Prostate gland (tissue), 2 donors: Measurements from ENCODE around the gene RS1. TPM values are rescaled to one million over a fixed set of nuclear protein-coding genes. Genes with fewer than 3 reads are reported as not detected.

Experiments
- DNase-seq: peaks from one replicate; pipeline ENCODE4 v3.0.0-alpha.2; 2019; ENCODE audit warnings: low spot score
- H3K27ac ChIP-seq, 2 donors: fragments of 200-600 bp; sonication (generic); 2 replicates each; pipeline ENCODE4 v1.5.1; 2017 to 2019
- H3K27me3 ChIP-seq: fragments of 200-600 bp; sonication (generic); replicated peaks from 2 replicates; pipeline ENCODE4 v1.5.1; 2019; ENCODE audit not compliant: insufficient read depth
- H3K36me3 ChIP-seq, 2 donors: fragments of 200-600 bp; sonication (generic); 1 replicate in 1 of 2; 2 replicates in 1 of 2; pipeline versions ENCODE4 v1.5.1 to v1.8.1; 2017 to 2019
- H3K4me1 ChIP-seq: fragments of 200-600 bp; sonication (generic); replicated peaks from 2 replicates; pipeline ENCODE4 v1.5.1; 2019
- H3K4me3 ChIP-seq, 2 donors: fragments of 200-600 bp; sonication (generic); 2 replicates each; pipeline ENCODE4 v1.5.1; 2017 to 2019
- H3K9me3 ChIP-seq: fragments of 200-600 bp; sonication (generic); 2 replicates; pipeline ENCODE4 v1.5.1; 2017
- POLR2A ChIP-seq: fragments of 450-650 bp; IDR thresholded peaks from one replicate; pipeline ENCODE4 v1.6.1; 2016; ENCODE audit warnings: antibody characterized with exemption, mild to moderate bottlenecking
- POLR2AphosphoS5 ChIP-seq: sonication (generic); formaldehyde crosslinking; IDR thresholded peaks from one replicate; pipeline ENCODE4 v1.6.1; 2017; ENCODE audit warnings: antibody characterized with exemption
- WGBS: methylation state at CpG from one replicate; pipeline ENCODE4 v1.1.5; 2018; 5-methylcytosine and 5-hydroxymethylcytosine counted together
- intact Hi-C: fragments of 100-400 bp; cut with DNase I; formaldehyde crosslinking; loops from one replicate; pipeline ENCODE4 v1.14.2; 2022
- total RNA-seq, 2 donors: library from RNA; depleted of rRNA; stranded (reverse); fragments of >200 nt; gene quantifications; one replicate each; pipeline ENCODE4 v1.1.0, GENCODE V29; 2016
- TF ChIP-seq, protein P1 (sequence below), 4 experiments: fragments of 200-600 bp in 2 of 4; fragments of 450-650 bp in 2 of 4; sonication (generic) in 2 of 4; IDR thresholded peaks; 1 replicate in 3 of 4; 2 replicates in 1 of 4; pipeline ENCODE4 v1.5.1; 2016 to 2019; ENCODE audit warnings: antibody characterized with exemption in 4 of 4, mild to moderate bottlenecking in 2 of 4, moderate library complexity in 2 of 4

RS1 gene
- total RNA-seq, 2 donors from 2014 or later: not detected

DNA sequence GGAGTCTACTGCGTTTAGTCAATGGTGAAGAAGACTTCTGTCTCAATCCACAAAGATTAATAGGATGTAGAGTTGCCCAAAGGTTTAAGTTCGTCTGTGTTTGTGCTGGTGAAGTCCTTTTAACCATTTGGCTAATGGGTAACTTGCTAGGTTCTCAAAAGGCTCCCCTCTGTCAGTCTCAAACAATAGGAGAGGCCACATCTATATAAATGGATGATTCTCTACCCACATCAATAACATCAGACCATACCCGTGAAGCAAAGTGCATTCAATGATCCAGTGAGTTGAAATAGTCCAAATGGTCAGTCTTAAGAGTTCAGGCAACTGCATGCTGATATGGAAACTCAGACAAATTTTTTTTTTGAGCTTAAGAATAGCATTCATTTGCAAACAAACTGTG is 28.1 kb downstream of the RS1 start:
- no peak for TF ChIP-seq POLR2AphosphoS5
- TF ChIP-seq, protein P1, sequence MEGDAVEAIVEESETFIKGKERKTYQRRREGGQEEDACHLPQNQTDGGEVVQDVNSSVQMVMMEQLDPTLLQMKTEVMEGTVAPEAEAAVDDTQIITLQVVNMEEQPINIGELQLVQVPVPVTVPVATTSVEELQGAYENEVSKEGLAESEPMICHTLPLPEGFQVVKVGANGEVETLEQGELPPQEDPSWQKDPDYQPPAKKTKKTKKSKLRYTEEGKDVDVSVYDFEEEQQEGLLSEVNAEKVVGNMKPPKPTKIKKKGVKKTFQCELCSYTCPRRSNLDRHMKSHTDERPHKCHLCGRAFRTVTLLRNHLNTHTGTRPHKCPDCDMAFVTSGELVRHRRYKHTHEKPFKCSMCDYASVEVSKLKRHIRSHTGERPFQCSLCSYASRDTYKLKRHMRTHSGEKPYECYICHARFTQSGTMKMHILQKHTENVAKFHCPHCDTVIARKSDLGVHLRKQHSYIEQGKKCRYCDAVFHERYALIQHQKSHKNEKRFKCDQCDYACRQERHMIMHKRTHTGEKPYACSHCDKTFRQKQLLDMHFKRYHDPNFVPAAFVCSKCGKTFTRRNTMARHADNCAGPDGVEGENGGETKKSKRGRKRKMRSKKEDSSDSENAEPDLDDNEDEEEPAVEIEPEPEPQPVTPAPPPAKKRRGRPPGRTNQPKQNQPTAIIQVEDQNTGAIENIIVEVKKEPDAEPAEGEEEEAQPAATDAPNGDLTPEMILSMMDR (IDR thresholded peaks at IDR 0.05): no peak
- no peak for TF ChIP-seq POLR2A

DNA sequence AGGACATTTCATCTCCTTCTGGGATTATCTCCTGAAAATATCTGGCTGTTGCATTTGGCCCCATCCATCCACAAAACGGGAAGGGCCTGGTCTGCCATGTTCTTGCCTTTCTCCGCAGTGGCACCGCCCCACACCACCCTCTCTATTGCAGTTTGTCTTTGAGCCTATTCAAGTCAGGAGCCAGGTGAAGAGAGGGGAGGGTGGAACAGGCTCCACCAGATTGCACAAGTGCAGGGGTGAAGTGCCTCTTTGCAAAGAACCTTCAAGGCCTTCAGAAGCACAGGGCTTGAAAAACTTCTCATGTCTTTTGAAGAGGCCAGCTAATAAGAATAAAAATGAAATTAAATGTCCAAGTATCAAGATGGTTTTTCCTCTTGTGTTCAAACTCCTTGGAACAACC is 28.7 kb downstream of the RS1 start:
- Histone ChIP-seq H3K27me3 (no peaks in the 10 kb centered on the region), H3K9me3 (no peaks in the 10 kb centered on the region), H3K27ac (no peak overlapping the region), H3K4me3 (no peak overlapping the region), H3K4me1 (no peaks in the 10 kb centered on the region), H3K36me3 (no peaks in the 10 kb centered on the region)
- TF ChIP-seq, protein P1 (IDR thresholded peaks at IDR 0.05): no peak
- TF ChIP-seq POLR2AphosphoS5 (no peak), POLR2A (no peak)
- intact Hi-C loops: no loop called here
- DNase-seq: no peak
- 72% methylated on average over 3 of the region's 3 CpGs for WGBS

More for the DNA sequence above, 28.1 kb downstream of the RS1 start:
- 79% methylated on average over 3 of the region's 3 CpGs for WGBS
- H3K27ac ChIP-seq: no peak overlapping the region
- H3K9me3 ChIP-seq: no peaks in the 10 kb centered on the region
- H3K36me3 ChIP-seq: no peaks in the 10 kb centered on the region
- no peak overlapping the region for H3K4me3 ChIP-seq
- intact Hi-C loops: no loop called here
- no peaks in the 10 kb centered on the region for H3K27me3 ChIP-seq
- DNase-seq: no peak
- no peaks in the 10 kb centered on the region for H3K4me1 ChIP-seq

DNA sequence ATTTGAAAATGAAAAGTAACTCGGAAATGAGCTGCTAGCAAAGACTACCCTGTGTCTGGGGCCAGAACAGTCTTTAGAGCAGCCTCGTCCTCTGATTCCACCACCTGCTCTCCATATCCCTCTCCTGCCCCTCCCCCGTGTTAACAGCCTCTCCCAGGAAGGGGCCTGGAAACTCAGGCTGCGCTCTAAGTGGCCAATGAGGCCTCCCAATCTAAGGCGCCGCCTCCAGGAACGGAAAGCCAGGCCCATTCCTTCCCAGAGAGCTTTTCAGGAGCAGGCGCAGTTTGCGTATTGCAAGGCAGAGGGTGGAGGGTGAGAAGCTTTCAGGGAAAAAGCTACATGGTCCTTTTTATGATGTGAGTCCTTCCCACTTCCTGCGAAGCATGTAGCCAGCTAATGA is 31.2 kb downstream of the RS1 start:
- DNase-seq: no peak
- TF ChIP-seq, protein P1 (IDR thresholded peaks at IDR 0.05): no peak
- no peak for TF ChIP-seq POLR2AphosphoS5
- no peak for TF ChIP-seq POLR2A

DNA sequence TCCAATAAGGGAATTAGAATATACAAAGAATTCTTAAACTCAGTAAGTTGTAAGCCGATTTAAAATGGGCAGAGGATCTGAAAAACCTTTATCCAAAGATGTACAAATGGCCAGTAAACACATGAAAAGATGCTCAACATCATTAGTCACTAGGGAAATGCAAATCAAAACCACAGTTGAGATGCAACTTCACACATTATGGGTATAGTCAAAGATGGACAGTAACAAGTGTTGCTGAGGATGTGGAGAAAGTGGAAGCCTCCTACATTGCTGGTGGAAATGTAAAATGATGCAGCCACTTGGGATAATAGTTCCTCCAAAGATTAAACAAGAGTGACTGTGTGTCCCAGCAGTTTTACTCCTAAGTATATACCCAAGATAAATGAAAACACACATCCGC is 32.6 kb downstream of the RS1 start:
- WGBS: 97% methylated on average over 2 of the region's 2 CpGs
- intact Hi-C loops: no loop called here
- Histone ChIP-seq H3K27me3 (no peaks in the 10 kb centered on the region), H3K4me3 (no peak overlapping the region), H3K4me1 (no peaks in the 10 kb centered on the region), H3K36me3 (no peaks in the 10 kb centered on the region), H3K27ac (no peak overlapping the region), H3K9me3 (no peaks in the 10 kb centered on the region)
- no peak for TF ChIP-seq POLR2A
- no peak for TF ChIP-seq POLR2AphosphoS5
- TF ChIP-seq, protein P1 (IDR thresholded peaks at IDR 0.05): no peak
- no peak for DNase-seq

More for the DNA sequence above, 31.2 kb downstream of the RS1 start:
- intact Hi-C loops: no loop called here
- Histone ChIP-seq H3K4me3 (no peak overlapping the region), H3K36me3 (no peaks in the 10 kb centered on the region), H3K9me3 (no peaks in the 10 kb centered on the region), H3K27me3 (no peaks in the 10 kb centered on the region), H3K4me1 (no peaks in the 10 kb centered on the region), H3K27ac (no peak overlapping the region)
- WGBS: 71% methylated on average over 10 of the region's 10 CpGs

DNA sequence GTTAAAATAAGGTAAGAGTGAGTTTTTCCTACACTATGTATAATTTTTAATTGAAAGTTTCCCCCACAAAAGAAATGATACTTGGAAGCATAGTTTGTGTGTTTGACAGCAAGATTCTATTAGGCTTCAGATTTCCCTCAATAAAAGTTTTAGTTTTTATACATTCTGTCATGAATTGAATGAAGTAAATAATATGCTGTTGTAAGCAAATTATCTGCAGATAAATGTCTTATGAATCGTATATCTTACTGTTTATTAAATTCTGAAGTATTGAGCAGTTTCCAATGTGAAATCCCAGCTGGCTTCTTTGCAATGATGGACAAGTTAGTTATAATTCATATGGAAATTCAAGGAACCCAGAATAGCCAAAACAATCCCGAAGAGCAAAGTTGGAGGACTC is 33.5 kb downstream of the RS1 start:
- H3K27me3 ChIP-seq: no peaks in the 10 kb centered on the region
- WGBS: 95% methylated on average over 2 of the region's 2 CpGs
- no peaks in the 10 kb centered on the region for H3K9me3 ChIP-seq
- TF ChIP-seq POLR2AphosphoS5 (no peak), POLR2A (no peak)
- TF ChIP-seq, protein P1 (IDR thresholded peaks at IDR 0.05): no peak
- intact Hi-C loops: no loop called here
- H3K27ac ChIP-seq: no peak overlapping the region
- H3K36me3 ChIP-seq: no peaks in the 10 kb centered on the region
- no peaks in the 10 kb centered on the region for H3K4me1 ChIP-seq
- H3K4me3 ChIP-seq: no peak overlapping the region
- no peak for DNase-seq
